Neural cell (in vitro differentiated cells): ENCODE results near the gene TMPRSS6.

Experiments used
- EP300 ChIP-seq: fragments of 450-650 bp; conservative IDR thresholded peaks from 2 replicates; pipeline ENCODE4 v1.6.1; 2014; ENCODE audit warnings: antibody characterized with exemption, mild to moderate bottlenecking, moderate library complexity; ENCODE audit not compliant: poor library complexity, severe bottlenecking
- EZH2 ChIP-seq: fragments of 200-600, 300-800 bp; shearing (Covaris generic), sonication (generic); IDR thresholded peaks from 2 replicates; pipeline ENCODE4 v1.6.1; 2014; ENCODE audit warnings: antibody characterized with exemption, low read length, borderline replicate concordance, mild to moderate bottlenecking; ENCODE audit not compliant: insufficient read depth, poor library complexity, severe bottlenecking
- MXI1 ChIP-seq: fragments of 450-650 bp; conservative IDR thresholded peaks from 2 replicates; pipeline ENCODE4 v1.6.1; 2014; ENCODE audit warnings: antibody characterized with exemption, mild to moderate bottlenecking; ENCODE audit not compliant: poor library complexity, severe bottlenecking
- POLR2AphosphoS5 ChIP-seq: IDR thresholded peaks from 2 replicates; pipeline ENCODE4 v1.6.1; 2012
- RAD21 ChIP-seq: fragments of 450-650 bp; conservative IDR thresholded peaks from 2 replicates; pipeline ENCODE4 v1.6.1; 2014; ENCODE audit warnings: antibody characterized with exemption, mild to moderate bottlenecking, moderate library complexity
- TAF1 ChIP-seq: IDR thresholded peaks from 2 replicates; pipeline ENCODE4 v1.6.1; 2012; ENCODE audit warnings: low read depth
- TF ChIP-seq, protein P1 (sequence below): fragments of 450-650 bp; IDR thresholded peaks from 2 replicates; pipeline ENCODE4 v1.5.1; 2014; ENCODE audit warnings: antibody characterized with exemption, mild to moderate bottlenecking, moderate library complexity; ENCODE audit not compliant: poor library complexity, severe bottlenecking
- TF ChIP-seq, protein P2 (sequence below): IDR thresholded peaks from 2 replicates; pipeline ENCODE4 v1.6.1; 2012; ENCODE audit warnings: borderline replicate concordance

DNA sequence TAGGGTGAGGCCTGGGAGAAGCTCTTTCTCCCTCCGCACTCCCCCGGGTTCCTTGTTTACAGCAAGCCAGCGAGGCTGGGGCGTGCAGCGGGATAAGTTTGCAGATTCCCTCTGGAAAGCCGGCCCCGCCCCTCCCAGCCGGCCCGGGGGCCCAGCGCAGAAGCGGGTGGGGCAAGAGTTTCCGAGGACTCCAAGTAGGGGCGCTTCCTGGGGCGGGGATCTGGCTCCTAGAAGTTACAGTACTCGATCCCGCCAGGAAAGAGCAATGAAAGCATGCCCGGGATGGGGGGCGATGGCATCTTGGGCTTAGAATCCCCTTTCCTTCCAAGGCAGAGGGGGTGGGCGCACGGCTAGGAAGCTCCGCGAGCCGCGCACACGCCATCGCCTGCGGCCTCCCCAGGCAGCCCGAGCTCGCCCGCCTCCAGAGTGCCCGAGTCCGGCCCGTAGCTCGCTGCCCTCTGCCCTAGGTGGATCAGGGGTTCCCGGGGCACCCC, 90.7 kb downstream of the TMPRSS6 start:
- TF ChIP-seq, protein P1, sequence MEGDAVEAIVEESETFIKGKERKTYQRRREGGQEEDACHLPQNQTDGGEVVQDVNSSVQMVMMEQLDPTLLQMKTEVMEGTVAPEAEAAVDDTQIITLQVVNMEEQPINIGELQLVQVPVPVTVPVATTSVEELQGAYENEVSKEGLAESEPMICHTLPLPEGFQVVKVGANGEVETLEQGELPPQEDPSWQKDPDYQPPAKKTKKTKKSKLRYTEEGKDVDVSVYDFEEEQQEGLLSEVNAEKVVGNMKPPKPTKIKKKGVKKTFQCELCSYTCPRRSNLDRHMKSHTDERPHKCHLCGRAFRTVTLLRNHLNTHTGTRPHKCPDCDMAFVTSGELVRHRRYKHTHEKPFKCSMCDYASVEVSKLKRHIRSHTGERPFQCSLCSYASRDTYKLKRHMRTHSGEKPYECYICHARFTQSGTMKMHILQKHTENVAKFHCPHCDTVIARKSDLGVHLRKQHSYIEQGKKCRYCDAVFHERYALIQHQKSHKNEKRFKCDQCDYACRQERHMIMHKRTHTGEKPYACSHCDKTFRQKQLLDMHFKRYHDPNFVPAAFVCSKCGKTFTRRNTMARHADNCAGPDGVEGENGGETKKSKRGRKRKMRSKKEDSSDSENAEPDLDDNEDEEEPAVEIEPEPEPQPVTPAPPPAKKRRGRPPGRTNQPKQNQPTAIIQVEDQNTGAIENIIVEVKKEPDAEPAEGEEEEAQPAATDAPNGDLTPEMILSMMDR = no peak
- TF ChIP-seq EZH2 (no peak), POLR2AphosphoS5 (no peak), RAD21 (no peak), MXI1 (no peak), TAF1 (no peak), EP300 (no peak)
- TF ChIP-seq, protein P2, sequence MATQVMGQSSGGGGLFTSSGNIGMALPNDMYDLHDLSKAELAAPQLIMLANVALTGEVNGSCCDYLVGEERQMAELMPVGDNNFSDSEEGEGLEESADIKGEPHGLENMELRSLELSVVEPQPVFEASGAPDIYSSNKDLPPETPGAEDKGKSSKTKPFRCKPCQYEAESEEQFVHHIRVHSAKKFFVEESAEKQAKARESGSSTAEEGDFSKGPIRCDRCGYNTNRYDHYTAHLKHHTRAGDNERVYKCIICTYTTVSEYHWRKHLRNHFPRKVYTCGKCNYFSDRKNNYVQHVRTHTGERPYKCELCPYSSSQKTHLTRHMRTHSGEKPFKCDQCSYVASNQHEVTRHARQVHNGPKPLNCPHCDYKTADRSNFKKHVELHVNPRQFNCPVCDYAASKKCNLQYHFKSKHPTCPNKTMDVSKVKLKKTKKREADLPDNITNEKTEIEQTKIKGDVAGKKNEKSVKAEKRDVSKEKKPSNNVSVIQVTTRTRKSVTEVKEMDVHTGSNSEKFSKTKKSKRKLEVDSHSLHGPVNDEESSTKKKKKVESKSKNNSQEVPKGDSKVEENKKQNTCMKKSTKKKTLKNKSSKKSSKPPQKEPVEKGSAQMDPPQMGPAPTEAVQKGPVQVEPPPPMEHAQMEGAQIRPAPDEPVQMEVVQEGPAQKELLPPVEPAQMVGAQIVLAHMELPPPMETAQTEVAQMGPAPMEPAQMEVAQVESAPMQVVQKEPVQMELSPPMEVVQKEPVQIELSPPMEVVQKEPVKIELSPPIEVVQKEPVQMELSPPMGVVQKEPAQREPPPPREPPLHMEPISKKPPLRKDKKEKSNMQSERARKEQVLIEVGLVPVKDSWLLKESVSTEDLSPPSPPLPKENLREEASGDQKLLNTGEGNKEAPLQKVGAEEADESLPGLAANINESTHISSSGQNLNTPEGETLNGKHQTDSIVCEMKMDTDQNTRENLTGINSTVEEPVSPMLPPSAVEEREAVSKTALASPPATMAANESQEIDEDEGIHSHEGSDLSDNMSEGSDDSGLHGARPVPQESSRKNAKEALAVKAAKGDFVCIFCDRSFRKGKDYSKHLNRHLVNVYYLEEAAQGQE = no peak
